ENCODE measurements around the gene ENKUR.

ENKUR gene

DNA sequence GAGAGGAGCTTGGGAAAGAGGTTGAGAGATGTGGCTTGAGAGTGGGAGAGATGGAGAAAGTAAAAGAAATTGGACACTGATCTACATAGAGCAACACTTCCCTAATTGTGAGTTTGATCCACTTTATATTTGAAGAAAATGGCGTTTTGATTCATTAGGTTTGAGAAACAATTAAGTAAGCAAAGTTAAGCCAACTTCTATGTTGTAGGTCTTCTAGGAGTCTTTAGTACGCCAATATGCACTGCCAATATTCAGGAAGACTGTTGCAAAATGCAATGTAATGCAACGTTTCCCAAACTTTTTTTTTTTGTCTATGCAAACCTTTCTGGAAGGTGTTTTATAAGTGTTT is 56.6 kb downstream of the ENKUR start:
- TF ChIP-seq CTCF (IDR thresholded peaks at IDR 0.05), result no peak

DNA sequence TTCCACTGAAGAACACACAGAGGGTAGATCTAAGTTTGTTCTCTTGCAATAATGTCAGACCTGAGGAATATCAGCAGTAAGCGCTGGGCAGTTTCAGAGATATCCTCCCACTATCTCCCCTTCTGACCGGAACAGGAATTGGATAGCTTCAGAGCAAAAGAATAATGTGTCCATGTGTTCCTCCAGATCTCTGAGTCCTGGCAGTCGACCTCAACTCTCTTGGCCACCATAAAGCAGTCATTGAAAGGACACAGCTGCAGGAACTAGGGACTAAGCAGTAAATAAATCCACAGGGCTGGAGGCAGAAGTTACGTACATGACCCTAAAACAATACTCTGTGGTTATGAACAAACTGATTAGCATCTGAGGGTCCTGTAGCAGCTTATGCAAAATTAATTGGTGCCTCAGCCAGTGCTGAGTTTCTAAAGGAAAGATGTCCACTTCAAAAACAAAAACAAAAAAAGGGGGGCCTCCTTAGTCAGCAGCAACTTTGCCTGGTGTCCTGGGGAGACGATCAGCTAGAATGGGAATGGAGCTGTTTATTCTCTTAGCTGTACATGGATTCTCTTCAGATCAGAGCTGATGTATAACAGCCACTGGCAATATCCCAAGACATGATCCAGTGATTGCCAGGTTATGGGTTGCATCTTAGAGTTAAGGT is 57.1 kb downstream of the ENKUR start:
- TF ChIP-seq CTCF (IDR thresholded peaks at IDR 0.05), result no peak

- no peak for TF ChIP-seq CTCF (IDR thresholded peaks at IDR 0.05)
These were observed 57.8 kb downstream of the ENKUR start for GRCh38 chr10:24958091-24958720.

DNA sequence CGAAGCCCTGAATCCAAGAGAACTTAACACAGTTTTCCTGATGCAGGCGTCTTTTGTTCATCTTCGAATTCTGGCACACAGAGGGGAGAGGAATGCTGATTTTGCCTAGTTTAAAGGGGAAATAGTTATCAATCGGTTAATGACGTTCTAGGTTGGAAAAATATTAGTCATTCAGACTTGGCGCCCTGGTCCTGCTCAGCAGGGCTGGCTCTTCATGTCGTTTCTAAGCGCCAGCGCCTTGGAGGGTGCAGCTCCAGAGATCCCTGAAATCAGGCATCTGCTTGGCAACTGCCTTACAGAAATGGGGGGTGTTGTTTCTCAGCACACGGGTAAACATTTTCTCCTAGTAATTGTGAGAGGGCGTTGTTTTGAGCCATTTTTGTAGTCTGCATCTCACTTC is 62.3 kb downstream of the ENKUR start:
- no peak for TF ChIP-seq CTCF (IDR thresholded peaks at IDR 0.05)

GRCh38 chr10:24952707-24953645 is 63.0 kb downstream of the ENKUR start:
- TF ChIP-seq CTCF (IDR thresholded peaks at IDR 0.05), result no peak

GRCh38 chr10:24952143-24952706 is 63.7 kb downstream of the ENKUR start, which contains the start of gene PRTFDC1:
Gene PRTFDC1, minus strand, starts transcription at chr10:24952606. Its CDS starts 31 bp downstream, at chr10:24952575.
- no peak for TF ChIP-seq CTCF (IDR thresholded peaks at IDR 0.05)
